Measurements from ENCODE around the gene NACC2.
"Not testable (repeated sequence)": the region's sequence is repeated elsewhere in the genome, so short reads cannot be mapped to it uniquely, and the experiment has no call there.

Gene NACC2

DNA sequence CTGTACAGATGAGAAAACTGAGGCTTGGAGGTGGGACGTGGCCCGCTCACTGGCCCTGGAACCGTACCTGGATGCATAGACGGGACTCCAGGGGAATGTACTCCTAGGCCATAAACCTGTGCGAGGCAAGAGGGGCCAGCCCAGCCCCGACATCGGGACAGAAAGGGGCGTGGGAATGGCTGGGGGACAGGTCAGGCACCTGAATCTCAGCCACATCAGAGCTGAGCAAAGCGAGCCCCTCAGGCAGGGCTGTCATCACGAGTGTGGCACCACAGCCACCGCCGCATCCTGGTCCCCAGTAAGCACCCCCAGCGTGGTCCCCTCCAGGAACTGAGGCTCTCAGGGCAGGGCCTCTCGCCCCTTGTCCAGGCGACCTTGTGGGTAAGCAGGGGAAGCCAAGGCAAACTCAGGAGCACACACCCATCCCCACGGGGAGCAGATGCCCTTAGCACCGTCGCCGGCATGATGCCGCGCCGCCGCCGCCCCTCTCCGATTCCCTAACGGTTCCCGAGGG, 16.5 kb downstream of the NACC2 start:
- no peaks in the 10 kb centered on the region for H3K36me3 Mint-ChIP-seq
- no peak overlapping the region for H3K27ac Mint-ChIP-seq
- DNase-seq: no peak
- peaks cover 8% of the 10 kb centered on the region for H3K4me1 Mint-ChIP-seq
- CTCF ChIA-PET: no interaction called here
- no peaks in the 10 kb centered on the region for H3K9me3 Mint-ChIP-seq
- H3K27me3 Mint-ChIP-seq: no peaks in the 10 kb centered on the region
- H3K4me3 Mint-ChIP-seq: no peak overlapping the region

- H3K4me1 Mint-ChIP-seq: peaks cover 8% of the 10 kb centered on the region
- H3K4me3 Mint-ChIP-seq: no peak overlapping the region
- no peaks in the 10 kb centered on the region for H3K36me3 Mint-ChIP-seq
- H3K27me3 Mint-ChIP-seq: no peaks in the 10 kb centered on the region
- H3K9me3 Mint-ChIP-seq: no peaks in the 10 kb centered on the region
- CTCF ChIA-PET: no interaction called here
- no peak for DNase-seq
- no peak overlapping the region for H3K27ac Mint-ChIP-seq
These were observed 17.1 kb downstream of the NACC2 start for GRCh38 chr9:136078024-136078423.

- CTCF ChIA-PET: no interaction called here
- no peak for DNase-seq
- no peaks in the 10 kb centered on the region for H3K36me3 Mint-ChIP-seq
- no peak overlapping the region for H3K27ac Mint-ChIP-seq
- peaks cover 8% of the 10 kb centered on the region for H3K4me1 Mint-ChIP-seq
- H3K4me3 Mint-ChIP-seq: no peak overlapping the region
- no peaks in the 10 kb centered on the region for H3K9me3 Mint-ChIP-seq
- H3K27me3 Mint-ChIP-seq: no peaks in the 10 kb centered on the region
These were observed 17.6 kb downstream of the NACC2 start for GRCh38 chr9:136077491-136077890.

GRCh38 chr9:136075881-136076678, 19.0 kb downstream of the NACC2 start:
- H3K27me3 Mint-ChIP-seq: no peaks in the 10 kb centered on the region
- DNase-seq: no peak
- no peaks in the 10 kb centered on the region for H3K9me3 Mint-ChIP-seq
- H3K27ac Mint-ChIP-seq: no peak overlapping the region
- H3K4me3 Mint-ChIP-seq: no peak overlapping the region
- no peaks in the 10 kb centered on the region for H3K36me3 Mint-ChIP-seq
- CTCF ChIA-PET: no interaction called here
- peaks cover 8% of the 10 kb centered on the region for H3K4me1 Mint-ChIP-seq

- Mint-ChIP-seq H3K27me3 (no peaks in the 10 kb centered on the region), H3K27ac (no peak overlapping the region), H3K4me1 (peaks cover 8% of the 10 kb centered on the region), H3K36me3 (no peaks in the 10 kb centered on the region), H3K4me3 (no peak overlapping the region), H3K9me3 (no peaks in the 10 kb centered on the region)
- CTCF ChIA-PET: interaction anchor here (0.6 to 0.9 kb wide), 2 partner anchors 54 to 108 kb away, joined by 3 to 4 read pairs; no protein-coding TSS in a partner anchor
- no peak for DNase-seq
These were observed 19.8 kb downstream of the NACC2 start for GRCh38 chr9:136075134-136075841.

- Mint-ChIP-seq H3K4me3 (no peak overlapping the region), H3K27me3 (no peaks in the 10 kb centered on the region), H3K36me3 (no peaks in the 10 kb centered on the region), H3K9me3 (no peaks in the 10 kb centered on the region), H3K4me1 (peaks cover 8% of the 10 kb centered on the region), H3K27ac (no peak overlapping the region)
- CTCF ChIA-PET: interaction anchor here (0.9 kb wide), 1 partner anchor 107 kb away, joined by 3 read pairs; no protein-coding TSS in a partner anchor
- DNase-seq: no peak
These were observed 20.4 kb downstream of the NACC2 start for GRCh38 chr9:136074706-136075105.

GRCh38 chr9:136062657-136063439, 32.2 kb downstream of the NACC2 start:
- no peak overlapping the region for H3K27ac Mint-ChIP-seq
- H3K9me3 Mint-ChIP-seq: no peaks in the 10 kb centered on the region
- H3K27me3 Mint-ChIP-seq: no peaks in the 10 kb centered on the region
- H3K4me3 Mint-ChIP-seq: no peak overlapping the region
- no peak for DNase-seq
- no peaks in the 10 kb centered on the region for H3K36me3 Mint-ChIP-seq
- CTCF ChIA-PET: interaction anchor here (0.6 kb wide), 1 partner anchor 19 kb away, joined by 3 read pairs; no protein-coding TSS in a partner anchor
- H3K4me1 Mint-ChIP-seq: no peaks in the 10 kb centered on the region

DNA sequence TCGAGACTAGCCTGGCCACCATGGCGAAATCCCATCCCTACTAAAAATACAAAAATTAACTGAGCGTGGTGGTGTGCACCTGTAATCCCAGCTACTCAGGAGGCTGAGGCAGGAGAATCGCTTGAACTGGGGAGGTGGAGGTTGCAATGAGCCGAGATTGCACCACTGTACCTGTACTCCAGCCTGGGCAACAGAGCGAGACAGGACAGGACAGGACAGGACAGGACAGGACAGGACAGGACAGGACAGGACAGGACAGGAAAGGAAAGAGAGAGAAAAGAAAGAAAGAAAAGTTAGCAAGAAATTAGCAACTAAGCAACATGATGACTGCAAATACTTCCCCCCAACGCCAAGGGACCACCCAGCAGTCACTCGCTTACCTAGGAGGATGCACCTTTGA, 33.2 kb downstream of the NACC2 start:
- H3K9me3 Mint-ChIP-seq, H3K4me1 Mint-ChIP-seq: not testable (repeated sequence)

GRCh38 chr9:136061405-136061804, 33.7 kb downstream of the NACC2 start:
- H3K9me3 Mint-ChIP-seq: no peaks in the 10 kb centered on the region
- no peaks in the 10 kb centered on the region for H3K36me3 Mint-ChIP-seq
- no peaks in the 10 kb centered on the region for H3K4me1 Mint-ChIP-seq
- DNase-seq: peak; percentile 12
- H3K27me3 Mint-ChIP-seq: no peaks in the 10 kb centered on the region
- no peak overlapping the region for H3K27ac Mint-ChIP-seq
- CTCF ChIA-PET: no interaction called here
- no peak overlapping the region for H3K4me3 Mint-ChIP-seq

More for the DNA sequence above, 33.2 kb downstream of the NACC2 start:
- H3K27ac Mint-ChIP-seq, H3K36me3 Mint-ChIP-seq, DNase-seq, CTCF ChIA-PET, H3K27me3 Mint-ChIP-seq, H3K4me3 Mint-ChIP-seq: not testable (repeated sequence)

GRCh38 chr9:136060671-136061371, 34.3 kb downstream of the NACC2 start:
- Mint-ChIP-seq H3K9me3 (no peaks in the 10 kb centered on the region), H3K36me3 (no peaks in the 10 kb centered on the region), H3K27me3 (no peaks in the 10 kb centered on the region), H3K27ac (no peak overlapping the region), H3K4me3 (no peak overlapping the region), H3K4me1 (peaks cover under 1% of the 10 kb centered on the region)
- peak; percentile 19 for DNase-seq
- CTCF ChIA-PET: no interaction called here

GRCh38 chr9:136059851-136060670, 35.0 kb downstream of the NACC2 start:
- Mint-ChIP-seq H3K4me1 (peaks cover 4% of the 10 kb centered on the region), H3K27me3 (no peaks in the 10 kb centered on the region), H3K27ac (no peak overlapping the region), H3K9me3 (no peaks in the 10 kb centered on the region), H3K4me3 (no peak overlapping the region), H3K36me3 (no peaks in the 10 kb centered on the region)
- CTCF ChIA-PET: no interaction called here
- DNase-seq: peak; percentile 17

GRCh38 chr9:136059321-136059791, 35.7 kb downstream of the NACC2 start:
- H3K27me3 Mint-ChIP-seq: peaks cover 4% of the 10 kb centered on the region
- CTCF ChIA-PET: no interaction called here
- no peaks in the 10 kb centered on the region for H3K9me3 Mint-ChIP-seq
- no peaks in the 10 kb centered on the region for H3K36me3 Mint-ChIP-seq
- peaks cover 4% of the 10 kb centered on the region for H3K4me1 Mint-ChIP-seq
- H3K27ac Mint-ChIP-seq: no peak overlapping the region
- peak; percentile 18 for DNase-seq
- H3K4me3 Mint-ChIP-seq: no peak overlapping the region

DNA sequence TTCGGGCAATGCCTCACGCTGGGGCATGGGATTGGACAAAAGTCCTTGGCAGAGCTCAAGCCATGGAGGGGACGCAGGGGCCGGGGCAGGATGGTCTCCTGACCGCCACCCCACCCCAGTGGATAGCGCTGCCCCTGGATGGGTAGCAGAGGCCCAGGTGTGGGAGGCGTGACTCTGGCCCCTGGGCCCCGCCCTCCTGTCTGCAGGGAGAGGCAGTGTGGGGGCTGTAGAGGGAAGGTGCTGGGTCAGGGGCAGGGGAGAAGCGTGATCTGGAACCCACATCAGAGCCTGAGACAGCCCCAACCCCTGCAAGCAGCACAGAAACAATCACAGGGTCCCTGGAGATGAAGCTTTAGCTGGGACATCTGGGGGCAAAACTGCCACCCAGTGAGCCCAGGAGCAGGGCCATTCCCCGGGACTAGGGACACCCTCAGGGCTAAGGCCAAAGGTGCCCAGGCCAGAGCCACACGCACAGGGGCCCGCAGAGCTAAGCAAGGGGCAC, 36.2 kb downstream of the NACC2 start:
- peaks cover 4% of the 10 kb centered on the region for H3K4me1 Mint-ChIP-seq
- no peaks in the 10 kb centered on the region for H3K36me3 Mint-ChIP-seq
- H3K27me3 Mint-ChIP-seq: peaks cover 10% of the 10 kb centered on the region
- no peak overlapping the region for H3K4me3 Mint-ChIP-seq
- H3K9me3 Mint-ChIP-seq: no peaks in the 10 kb centered on the region
- H3K27ac Mint-ChIP-seq: no peak overlapping the region
- CTCF ChIA-PET: no interaction called here
- peak; percentile 3 for DNase-seq
